PC-9 (cell line): ENCODE measurements around the gene UBR1. TPM values are rescaled to one million over a fixed set of nuclear protein-coding genes. Genes with fewer than 3 reads are reported as not detected.
"Not testable (repeated sequence)": the region's sequence is repeated elsewhere in the genome, so short reads cannot be mapped to it uniquely, and the experiment has no call there.

Experiments
- BruUV-seq: library from RNA; stranded (reverse); fragments of 400-500 nt; replicated peaks from 2 replicates; lab custom pipeline; 2021; lab: Mats Ljungman, UMichigan
- CTCF ChIA-PET: fragments of 300-600 bp; sonication (Branson Sonifier 250); formaldehyde crosslinking; loops from one replicate; lab custom pipeline; 2022; ENCODE audit warnings: antibody characterized with exemption; lab: Charles Lee
- POLR2A ChIA-PET: fragments of 300-600 bp; sonication (Branson Sonifier 250); formaldehyde crosslinking; loops from one replicate; lab custom pipeline; 2022; ENCODE audit warnings: antibody characterized with exemption; ENCODE audit not compliant: unreplicated experiment; lab: Charles Lee
- DNase-seq, 2 experiments: peaks; one replicate each; pipeline versions ENCODE4 v3.0.0 to v3.0.0-alpha.2; 2015 to 2022; ENCODE audit warnings: mixed read lengths in 1 of 2
- H2AFZ ChIP-seq: fragments of 200-600 bp; sonication (generic); 2 replicates; pipeline ENCODE4 v1.8.1; 2017; ENCODE audit warnings: antibody characterized with exemption
- H3F3A ChIP-seq: fragments of 200-600 bp; sonication (generic); 2 replicates; pipeline ENCODE4 v1.8.1; 2017; ENCODE audit warnings: antibody characterized with exemption, mild to moderate bottlenecking, low read depth; ENCODE audit not compliant: insufficient read depth
- H3K27ac ChIP-seq: fragments of 200-600 bp; sonication (generic); 2 replicates; pipeline ENCODE4 v1.6.1; 2016; ENCODE audit warnings: mixed run types
- H3K27me3 ChIP-seq: fragments of 200-600 bp; sonication (generic); 2 replicates; pipeline ENCODE4 v1.6.1; 2016; ENCODE audit warnings: low read depth, mixed run types; ENCODE audit not compliant: insufficient read depth
- H3K36me3 ChIP-seq: fragments of 200-600 bp; sonication (generic); 2 replicates; pipeline ENCODE4 v1.6.1; 2016; ENCODE audit warnings: low read depth, mixed run types
- H3K4me1 ChIP-seq: fragments of 200-600 bp; sonication (generic); replicated peaks from 2 replicates; pipeline ENCODE4 v1.6.1; 2016; ENCODE audit warnings: mixed run types; ENCODE audit not compliant: insufficient read depth
- H3K4me2 ChIP-seq: fragments of 200-600 bp; sonication (generic); 2 replicates; pipeline ENCODE4 v1.6.1; 2017; ENCODE audit warnings: mixed run types
- H3K4me3 ChIP-seq: fragments of 200-600 bp; sonication (generic); 2 replicates; pipeline ENCODE4 v1.6.1; 2016; ENCODE audit warnings: mixed run types
- H3K79me2 ChIP-seq: fragments of 200-600 bp; sonication (generic); 2 replicates; pipeline ENCODE4 v1.6.1; 2017; ENCODE audit warnings: low read depth, mixed run types
- H3K9me2 ChIP-seq: fragments of 200-600 bp; sonication (generic); 2 replicates; pipeline ENCODE4 v1.8.1; 2017; ENCODE audit warnings: mild to moderate bottlenecking; ENCODE audit not compliant: insufficient read depth
- H3K9me3 ChIP-seq: fragments of 200-600 bp; sonication (generic); 2 replicates; pipeline ENCODE4 v1.8.1; 2016; ENCODE audit warnings: low read depth; ENCODE audit not compliant: insufficient read depth
- H4K20me1 ChIP-seq: fragments of 200-600 bp; sonication (generic); 2 replicates; pipeline ENCODE4 v1.8.1; 2017; ENCODE audit not compliant: insufficient read depth
- CTCF ChIP-seq: fragments of 200-600 bp; sonication (generic); conservative IDR thresholded peaks from 2 replicates; pipeline ENCODE4 v1.6.1; 2017; ENCODE audit warnings: mixed run types, antibody characterized with exemption, mild to moderate bottlenecking, moderate library complexity
- EZH2 ChIP-seq: fragments of 200-600 bp; sonication (generic); IDR thresholded peaks from 2 replicates; pipeline ENCODE4 v1.8.0; 2017; ENCODE audit warnings: antibody characterized with exemption, low read depth
- intact Hi-C: fragments of 100-400 bp; cut with micrococcal nuclease; formaldehyde crosslinking; loops from one replicate; pipeline ENCODE4 v1.10.0; 2022; ENCODE audit not compliant: unreplicated experiment
- total RNA-seq: library from RNA; stranded (reverse); gene quantifications from 2 replicates; pipeline ENCODE4 v1.2.3, GENCODE V29; 2021

The UBR1 gene
- total RNA-seq, 1 experiment from 2014 or later = 17.1 TPM

GRCh38 chr15:43029476-43029875, 76.4 kb downstream of the UBR1 start:
- Histone ChIP-seq H3K27ac (no peak overlapping the region), H3K9me3 (no peaks in the 10 kb centered on the region), H3F3A (no peaks in the 10 kb centered on the region), H3K36me3 (no peaks in the 10 kb centered on the region), H3K4me1 (no peaks in the 10 kb centered on the region), H2AFZ (no peak overlapping the region), H4K20me1 (no peaks in the 10 kb centered on the region), H3K27me3 (no peaks in the 10 kb centered on the region), H3K9me2 (no peaks in the 10 kb centered on the region), H3K79me2 (no peaks in the 10 kb centered on the region), H3K4me2 (no peak overlapping the region), H3K4me3 (no peak overlapping the region)
- DNase-seq = no peak
- TF ChIP-seq EZH2 (no peak), CTCF (no peak)
- intact Hi-C loops = no loop called here
- POLR2A ChIA-PET = no interaction called here
- CTCF ChIA-PET = no interaction called here
- no TSS peak for BruUV-seq

GRCh38 chr15:43025150-43025549, 80.7 kb downstream of the UBR1 start:
- peaks cover 9% of the 10 kb centered on the region; the same call in 1 of the 2 replicates for H3K36me3 ChIP-seq
- ChIA-PET CTCF (no interaction called here), POLR2A (no interaction called here)
- no peak overlapping the region for H2AFZ ChIP-seq
- no peaks in the 10 kb centered on the region for H3K79me2 ChIP-seq
- no peak overlapping the region for H3K4me3 ChIP-seq
- H3K27me3 ChIP-seq = no peaks in the 10 kb centered on the region
- no peaks in the 10 kb centered on the region for H3K9me2 ChIP-seq
- H3K4me2 ChIP-seq = no peak overlapping the region
- intact Hi-C loops = no loop called here
- no peaks in the 10 kb centered on the region for H3K4me1 ChIP-seq
- H3K9me3 ChIP-seq = no peaks in the 10 kb centered on the region
- no TSS peak for BruUV-seq
- no peak for DNase-seq
- no peak for TF ChIP-seq CTCF
- TF ChIP-seq EZH2 = no peak
- H3F3A ChIP-seq = no peaks in the 10 kb centered on the region
- H4K20me1 ChIP-seq = peaks cover 3% of the 10 kb centered on the region; the same call in 1 of the 2 replicates
- H3K27ac ChIP-seq = no peak overlapping the region

- H3K79me2 ChIP-seq, intact Hi-C loops, H4K20me1 ChIP-seq, H3K27me3 ChIP-seq, H3K4me1 ChIP-seq, H3F3A ChIP-seq, H2AFZ ChIP-seq, DNase-seq, H3K4me3 ChIP-seq, POLR2A ChIA-PET, H3K4me2 ChIP-seq, CTCF ChIA-PET, H3K9me2 ChIP-seq, H3K9me3 ChIP-seq, H3K27ac ChIP-seq, H3K36me3 ChIP-seq, BruUV-seq: not testable (repeated sequence)
These were observed 91.2 kb downstream of the UBR1 start for GRCh38 chr15:43014671-43015070.

- ChIA-PET CTCF (no interaction called here), POLR2A (no interaction called here)
- H3K4me3 ChIP-seq = no peak overlapping the region
- no peak for DNase-seq
- no peaks in the 10 kb centered on the region for H3K4me1 ChIP-seq
- H4K20me1 ChIP-seq = no peaks in the 10 kb centered on the region
- intact Hi-C loops = no loop called here
- no peaks in the 10 kb centered on the region for H3F3A ChIP-seq
- no peaks in the 10 kb centered on the region for H3K79me2 ChIP-seq
- no peak overlapping the region for H3K27ac ChIP-seq
- H3K4me2 ChIP-seq = no peak overlapping the region
- no TSS peak for BruUV-seq
- no peaks in the 10 kb centered on the region for H3K36me3 ChIP-seq
- no peaks in the 10 kb centered on the region for H3K9me2 ChIP-seq
- TF ChIP-seq CTCF = no peak
- H2AFZ ChIP-seq = no peak overlapping the region
- no peaks in the 10 kb centered on the region for H3K9me3 ChIP-seq
- H3K27me3 ChIP-seq = no peaks in the 10 kb centered on the region
These were observed 96.6 kb downstream of the UBR1 start for GRCh38 chr15:43009206-43009605.
